Epidermal melanocyte (primary cell): ENCODE measurements around the gene PPM1H.
A peak's percentile ranks its signal among the peaks of the same experiment; 100 is the strongest.
"Not testable (repeated sequence)": the region's sequence is repeated elsewhere in the genome, so short reads cannot be mapped to it uniquely, and the experiment has no call there.

Source experiments
- DNase-seq: peaks from one replicate; pipeline ENCODE4 v3.0.0; 2011; ENCODE audit warnings: low spot score; ENCODE audit not compliant: insufficient read length

The PPM1H gene

DNA sequence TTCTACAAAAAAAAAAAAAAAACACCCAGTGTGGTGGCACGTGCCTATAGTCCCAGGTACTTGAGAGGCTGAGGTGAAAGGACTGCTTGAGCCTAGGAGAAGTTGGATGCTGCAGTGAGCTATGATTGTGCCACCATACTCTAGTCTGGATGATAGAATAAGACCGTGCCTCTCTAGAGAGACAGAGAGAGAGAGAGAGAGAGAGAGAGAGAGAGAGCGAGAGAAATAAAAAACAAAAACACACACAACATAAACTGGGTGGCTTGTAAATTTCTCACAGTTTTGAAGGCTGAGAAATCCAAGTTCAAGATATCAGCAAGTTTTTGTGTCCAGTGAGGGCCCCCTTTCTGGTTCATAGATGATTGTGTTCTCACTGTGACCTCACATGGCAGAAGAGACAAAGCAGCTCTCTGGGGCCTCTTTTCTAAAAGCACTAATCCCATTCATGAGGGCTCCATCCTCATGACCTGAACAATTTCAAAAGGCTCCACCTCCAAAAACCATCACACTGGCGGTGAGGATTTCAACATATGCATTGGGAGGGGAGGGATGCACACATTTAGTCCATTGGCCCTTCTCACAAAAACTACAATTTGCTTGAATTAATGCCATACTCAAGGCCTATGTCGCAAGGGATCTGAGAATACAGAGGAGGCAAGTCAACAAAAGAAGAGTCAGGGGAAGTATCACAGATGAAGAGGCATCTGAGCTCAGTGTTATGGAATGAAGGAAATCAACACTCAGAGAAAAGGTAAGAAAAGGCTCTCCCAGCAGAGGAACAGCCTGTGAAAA is 94.9 kb downstream of the PPM1H start:
- no peak for DNase-seq

DNA sequence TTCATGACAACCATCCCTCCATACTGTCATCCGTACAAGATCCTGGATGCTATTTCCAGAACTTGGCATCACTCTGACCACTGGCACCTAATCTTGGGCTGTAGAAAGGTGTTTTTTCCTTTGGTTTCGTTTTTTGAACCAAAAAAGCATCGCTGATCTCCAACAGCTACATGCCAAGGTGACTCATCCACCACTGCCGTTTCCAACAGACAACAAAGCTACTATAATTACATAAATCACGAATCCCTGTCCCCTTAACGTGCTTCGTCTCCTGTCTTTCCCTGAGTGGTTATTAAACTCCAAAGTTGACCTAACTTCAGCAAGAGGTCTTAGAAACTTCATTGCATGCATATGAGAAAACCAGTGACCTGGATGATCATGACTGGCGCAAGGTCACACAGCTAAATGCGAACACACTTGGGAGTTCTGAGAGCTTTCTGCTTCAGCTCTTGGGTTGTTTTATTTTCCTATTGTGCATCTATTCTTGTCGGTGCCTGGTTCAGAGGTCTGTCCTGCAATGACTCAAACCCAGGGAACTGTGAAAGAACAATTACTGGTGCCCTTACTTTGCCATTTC is 99.9 kb downstream of the PPM1H start:
- DNase-seq: no peak

DNA sequence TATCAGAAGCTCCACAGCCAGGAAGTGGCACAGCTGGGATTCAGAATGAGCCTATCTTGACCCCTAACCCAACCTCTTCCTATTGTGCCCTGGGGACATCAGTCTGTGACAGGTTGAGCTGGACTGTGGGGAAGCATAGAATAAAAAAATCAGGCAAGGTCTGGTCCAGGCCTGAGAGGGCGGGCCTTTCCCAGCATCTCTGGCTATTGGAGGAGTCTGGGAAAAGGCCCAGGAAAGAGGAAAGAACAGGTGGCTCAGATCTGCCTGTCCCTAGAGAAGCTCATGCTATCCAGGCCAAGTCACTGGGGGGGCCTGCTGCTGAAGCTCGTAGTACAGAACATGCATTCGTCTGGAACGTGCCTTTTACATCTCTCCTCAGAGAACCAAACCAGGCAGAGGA is 100.5 kb downstream of the PPM1H start:
- DNase-seq: no peak

DNA sequence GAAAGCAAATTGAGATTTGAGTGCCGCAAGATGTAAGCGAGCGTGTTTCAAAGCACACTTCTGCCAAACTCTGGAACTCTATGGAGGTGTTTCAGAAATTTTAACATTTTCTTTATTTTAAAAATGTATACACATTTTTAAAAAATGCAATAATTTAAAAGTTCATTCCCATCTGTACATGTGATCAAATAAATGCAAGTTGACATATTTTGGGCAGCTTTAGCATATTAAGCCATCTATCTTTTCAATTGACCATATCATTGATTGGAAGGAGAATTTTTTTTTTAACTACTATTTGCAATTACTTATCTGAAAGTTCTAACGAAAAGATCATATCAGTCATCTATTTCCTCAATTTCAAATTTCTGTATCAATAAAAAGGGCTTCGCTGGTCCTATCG is 101.3 kb downstream of the PPM1H start:
- DNase-seq: no peak

DNA sequence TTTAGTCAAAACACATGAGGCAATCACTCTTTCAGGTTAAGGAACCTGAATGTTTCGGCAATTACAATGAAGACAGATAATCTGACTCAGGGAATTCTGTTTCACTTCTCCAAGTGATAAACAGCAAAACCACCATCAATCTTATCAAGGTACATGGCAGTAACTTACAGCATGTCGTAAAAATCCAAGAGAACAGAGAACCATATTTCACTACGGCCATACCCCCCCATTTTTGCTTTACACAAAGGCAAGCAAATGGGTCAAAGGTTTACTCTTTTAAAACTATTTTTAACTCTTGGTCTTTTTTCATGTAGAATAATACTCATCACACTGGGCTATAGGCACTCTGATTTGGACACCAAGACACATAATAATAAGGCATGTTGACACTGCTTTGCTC is 102.4 kb downstream of the PPM1H start:
- DNase-seq: no peak

DNA sequence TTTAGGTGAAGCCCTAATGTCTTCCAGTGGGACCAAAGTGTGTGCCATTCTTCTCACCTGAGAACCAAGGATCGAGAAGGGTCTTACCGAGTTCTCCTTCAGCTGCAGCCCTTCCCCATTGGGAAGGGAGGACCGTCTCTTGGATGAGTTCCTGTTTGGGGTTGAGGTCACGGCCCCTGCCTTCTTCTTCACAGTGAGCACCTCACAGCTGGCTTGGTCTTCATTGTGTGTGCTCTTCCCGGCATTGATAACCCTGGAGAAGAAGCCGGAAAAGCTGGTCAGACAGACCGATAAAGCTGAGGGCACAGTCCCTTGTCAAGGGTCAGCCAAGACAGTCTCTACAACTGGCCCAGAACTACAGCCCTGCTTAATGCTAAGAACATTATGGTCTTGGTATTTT is 102.9 kb downstream of the PPM1H start:
- DNase-seq: no peak

DNA sequence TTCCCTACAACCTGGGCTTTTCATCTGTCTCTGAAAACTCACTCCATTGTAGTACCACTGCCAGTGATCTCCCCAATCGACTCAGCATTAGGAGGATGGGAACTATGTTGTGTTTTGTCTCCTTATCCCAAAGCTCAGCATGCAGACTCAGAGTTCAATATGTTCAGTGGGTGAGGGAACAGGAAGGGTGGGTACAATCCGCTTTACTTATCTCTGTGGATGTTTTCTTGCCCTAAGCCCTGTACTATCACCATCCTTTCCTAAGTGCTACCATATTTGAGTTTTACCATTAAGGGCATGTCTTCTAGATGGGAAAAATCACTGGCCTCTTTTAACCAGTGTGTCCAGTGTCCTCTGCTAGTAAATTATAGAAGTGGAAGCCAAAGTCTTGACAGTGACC is 107.1 kb downstream of the PPM1H start:
- DNase-seq: no peak

DNA sequence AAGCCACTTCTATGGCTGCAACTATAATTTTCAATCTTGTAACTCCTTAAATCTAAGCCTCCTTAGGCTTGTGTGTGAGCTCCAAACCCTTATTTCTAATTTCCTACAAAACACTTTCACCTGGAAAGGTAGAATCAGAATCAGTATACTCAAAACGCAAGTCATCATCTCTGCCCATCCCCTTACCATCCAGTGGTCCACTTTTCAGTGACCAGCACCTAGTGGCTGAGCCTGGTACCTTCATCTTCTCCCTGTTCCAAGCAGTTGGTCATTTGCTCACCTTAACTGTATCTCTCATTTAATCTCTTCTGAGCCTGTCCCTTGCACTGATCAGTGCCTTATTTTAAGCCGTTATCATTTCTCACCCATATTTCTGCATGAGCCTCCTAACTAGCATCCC is 107.9 kb downstream of the PPM1H start:
- no peak for DNase-seq

DNA sequence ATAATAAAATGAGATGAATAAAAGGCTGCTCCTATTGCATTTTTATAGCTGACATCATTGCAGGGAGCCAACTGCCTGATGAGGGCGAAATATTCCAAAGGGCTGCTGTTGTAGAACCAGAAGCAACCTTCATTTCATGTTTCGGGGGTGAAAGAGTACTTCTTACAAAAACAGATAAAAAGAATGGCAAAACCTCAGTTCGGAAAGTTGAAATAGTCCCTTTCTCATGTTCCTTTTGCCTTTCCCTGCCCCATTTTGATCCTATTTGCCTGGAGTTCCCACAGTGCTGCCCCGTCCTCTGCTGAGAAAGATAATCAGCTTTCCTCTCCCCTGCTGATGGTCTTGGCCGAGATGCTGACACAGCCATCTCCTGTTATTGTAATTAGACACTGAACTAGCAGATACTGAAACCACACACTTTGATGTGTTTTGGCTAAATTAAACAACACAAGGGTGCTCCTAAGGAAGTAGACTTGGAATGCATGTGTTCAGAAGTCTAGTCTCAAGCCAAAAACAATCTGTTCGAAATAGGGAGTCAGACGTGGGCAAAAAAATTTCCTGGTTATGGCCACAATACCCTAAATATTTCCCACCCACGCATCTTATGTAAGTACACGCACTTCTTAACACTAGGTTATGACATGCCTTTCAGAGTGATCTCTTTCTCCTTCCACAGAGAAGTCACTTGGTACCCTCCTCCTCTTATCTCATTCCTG is 117.2 kb downstream of the PPM1H start:
- DNase-seq: no peak

DNA sequence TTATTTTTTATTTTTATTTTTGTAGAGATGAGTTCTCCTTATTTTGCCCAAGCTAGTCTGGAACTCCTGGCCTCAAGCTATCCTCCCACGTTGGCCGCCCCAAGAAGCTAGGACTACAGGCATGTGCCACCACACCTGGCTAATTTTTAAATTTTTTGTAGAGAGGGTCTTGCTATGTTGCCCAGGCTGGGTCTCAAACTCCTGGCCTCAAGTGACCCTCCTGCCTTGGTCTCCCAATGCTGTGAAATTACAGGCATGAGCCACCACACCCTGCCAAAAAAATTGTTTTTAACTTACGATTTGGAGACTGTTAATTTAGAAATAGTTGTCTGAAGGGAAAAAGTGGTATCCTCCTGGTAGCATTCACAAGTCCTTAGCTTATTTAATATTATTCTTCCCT is 120.7 kb downstream of the PPM1H start:
- DNase-seq: no peak

DNA sequence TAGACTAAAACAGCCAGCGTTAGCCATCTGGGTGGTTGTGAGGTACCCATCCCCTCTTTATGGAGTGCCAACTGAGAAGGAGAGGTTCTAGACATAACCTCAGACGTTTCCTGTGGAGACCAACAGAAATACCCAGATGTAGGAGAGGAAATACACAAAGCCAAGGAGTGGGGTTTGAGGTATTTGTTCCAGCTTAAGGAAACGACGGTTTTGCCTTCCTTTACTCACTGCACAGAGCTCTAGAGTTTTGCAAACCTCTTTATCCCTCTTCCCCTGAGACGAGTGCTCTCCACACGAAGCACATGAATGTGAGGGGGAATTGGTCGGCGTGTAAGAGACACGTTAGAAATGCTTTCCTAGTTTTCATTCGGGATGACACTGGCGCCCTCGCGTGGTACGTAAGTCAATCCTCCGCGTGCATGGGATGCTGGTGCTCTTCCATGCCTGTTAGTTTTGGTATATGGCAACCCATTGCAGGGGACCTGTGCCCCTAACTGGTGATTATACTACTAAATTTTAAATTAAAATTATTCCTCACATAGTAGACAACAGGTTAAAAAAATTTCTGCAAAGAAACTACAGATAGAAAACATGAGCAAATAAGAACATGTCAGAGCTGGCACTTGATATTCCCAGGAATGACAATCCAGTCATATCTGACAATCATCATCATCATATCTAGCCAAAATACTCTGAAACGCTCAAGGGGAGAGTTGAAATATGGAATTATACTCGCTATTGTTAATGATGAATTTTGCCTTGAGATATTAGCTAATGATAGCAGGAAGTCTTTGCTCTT is 121.7 kb downstream of the PPM1H start:
- peak; percentile 69 for DNase-seq

DNA sequence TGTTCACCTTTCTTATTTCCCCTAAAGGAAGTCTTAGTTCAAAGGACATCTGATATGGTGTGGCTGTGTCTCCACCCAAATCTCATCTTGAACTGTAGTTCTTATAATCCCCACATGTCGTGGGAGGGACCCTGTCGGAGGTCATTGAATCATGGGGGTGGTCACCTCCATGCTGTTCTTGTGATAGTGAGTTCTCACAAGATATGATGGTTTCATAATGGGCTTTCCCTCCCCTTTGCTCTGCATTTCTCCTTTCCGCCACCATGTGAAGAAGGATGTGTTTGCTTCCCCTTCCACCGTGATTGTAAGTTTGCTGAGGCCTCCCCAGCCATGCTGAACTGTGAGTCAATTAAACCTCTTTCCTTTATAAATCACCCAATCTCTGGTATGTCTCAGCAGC is 123.5 kb downstream of the PPM1H start:
- DNase-seq: not testable (repeated sequence)

DNA sequence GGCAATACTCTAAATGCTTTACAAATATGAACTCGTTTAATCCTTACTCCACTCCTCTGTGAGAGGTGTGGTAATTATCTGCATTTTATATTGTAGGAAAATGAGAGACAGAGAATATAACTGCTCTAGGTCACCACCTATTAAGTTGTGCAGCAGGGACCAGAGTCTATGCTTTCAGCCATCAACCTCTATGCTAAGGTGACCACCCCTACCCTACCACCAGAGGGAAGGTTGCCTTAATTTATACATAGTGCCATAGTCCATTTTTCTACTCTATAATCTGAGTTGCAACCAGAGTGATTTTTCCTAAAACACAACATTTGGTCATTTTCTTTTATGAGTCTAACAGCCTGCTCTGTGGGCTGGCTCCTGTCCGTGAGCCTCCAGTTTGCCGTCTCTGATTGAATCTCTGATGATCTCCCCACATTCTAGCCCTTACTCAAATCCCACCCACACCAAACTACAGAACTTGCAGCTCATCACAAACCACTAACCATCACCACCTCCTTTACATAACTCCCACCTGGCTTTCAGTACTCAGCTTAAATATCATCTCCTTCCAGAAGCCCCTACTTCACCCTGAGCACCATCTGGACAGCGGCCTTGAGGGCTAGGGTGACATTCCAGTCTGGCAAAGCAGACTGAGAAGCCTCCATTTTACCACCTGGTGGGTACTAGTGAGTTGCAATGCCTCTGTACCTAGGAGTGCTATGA is 126.6 kb downstream of the PPM1H start:
- DNase-seq: no peak

DNA sequence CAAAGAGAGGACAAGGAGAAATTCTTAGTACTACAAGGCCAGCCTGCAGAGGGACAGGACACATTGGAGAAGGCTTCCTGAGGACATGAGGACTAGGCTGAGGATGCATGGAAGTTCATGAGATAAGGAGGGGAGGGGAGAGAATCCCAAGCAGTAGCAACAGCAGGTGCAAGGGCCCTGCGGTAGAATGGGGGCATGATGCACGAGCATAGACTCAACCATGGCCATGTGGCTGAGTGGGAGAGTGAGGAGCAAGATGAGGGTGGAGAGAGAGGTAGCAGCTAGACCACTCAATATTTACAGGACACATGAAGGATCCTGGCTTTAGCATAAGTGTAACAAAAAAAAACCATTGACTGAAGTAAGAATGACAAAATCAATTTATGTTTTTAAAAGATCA is 128.1 kb downstream of the PPM1H start:
- DNase-seq: no peak

DNA sequence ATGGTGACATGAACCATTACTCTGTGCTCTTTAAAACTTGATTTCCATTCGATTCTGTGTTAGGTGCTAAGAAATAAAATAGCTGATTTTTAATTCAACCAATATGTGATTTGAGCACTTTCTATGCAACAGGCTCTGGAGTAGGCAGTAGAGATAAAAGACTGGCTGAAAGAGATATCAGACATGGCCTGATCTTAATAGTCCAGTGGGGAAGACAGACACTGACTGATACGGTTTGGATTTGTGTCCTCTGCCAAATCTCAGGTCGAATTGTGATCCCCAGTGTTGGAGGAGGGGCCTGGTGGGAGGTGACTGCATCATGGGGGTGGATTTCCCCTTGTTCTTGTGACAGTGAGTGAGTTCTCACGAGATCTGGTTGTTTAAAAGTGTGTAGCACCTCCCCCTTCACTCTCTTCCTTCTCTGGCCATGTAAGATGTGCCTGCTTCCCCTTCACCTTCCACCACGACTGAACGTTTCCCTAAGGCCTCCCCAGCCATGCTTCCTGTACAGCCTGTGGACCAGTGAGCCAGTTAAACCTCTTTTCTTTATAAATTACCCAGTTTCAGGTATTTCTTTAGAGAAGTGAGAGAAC is 128.6 kb downstream of the PPM1H start:
- DNase-seq: no peak

DNA sequence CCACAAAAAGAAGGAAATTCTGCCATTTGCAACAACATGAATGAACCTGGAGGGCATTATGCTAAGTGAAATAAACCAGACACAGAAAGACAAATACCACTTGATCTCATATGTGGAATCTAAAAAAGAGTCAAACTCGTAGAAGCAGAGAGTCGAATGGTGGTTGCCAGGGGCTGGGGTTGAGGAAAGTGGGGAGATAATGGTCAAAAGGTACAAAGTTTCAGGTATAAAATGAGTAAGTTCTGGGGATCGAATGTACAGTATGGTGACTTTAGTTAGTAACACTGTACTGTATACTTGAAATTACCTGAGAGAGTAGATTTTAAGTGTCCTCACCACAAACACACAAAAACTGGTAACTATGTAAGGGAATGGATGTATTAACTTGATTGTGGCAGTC is 129.4 kb downstream of the PPM1H start:
- DNase-seq: no peak

DNA sequence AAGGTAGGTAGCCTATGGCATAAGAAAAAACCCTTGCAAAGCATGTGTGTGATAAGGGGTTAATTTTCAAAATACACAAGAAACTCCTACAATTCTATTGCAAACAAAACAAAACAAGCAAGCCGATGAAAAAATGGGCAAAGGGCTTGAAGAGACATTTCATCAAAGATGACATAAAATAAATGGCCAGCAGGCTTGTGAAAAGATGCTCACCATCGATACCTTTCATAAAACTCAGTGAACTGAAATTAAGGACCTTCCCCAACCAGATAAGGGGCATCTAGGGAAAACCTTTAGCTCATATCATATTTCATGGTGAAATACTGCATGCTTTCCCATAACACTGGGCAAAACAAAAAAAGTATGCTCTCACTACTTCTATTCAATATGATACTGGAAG is 131.2 kb downstream of the PPM1H start:
- DNase-seq: no peak

DNA sequence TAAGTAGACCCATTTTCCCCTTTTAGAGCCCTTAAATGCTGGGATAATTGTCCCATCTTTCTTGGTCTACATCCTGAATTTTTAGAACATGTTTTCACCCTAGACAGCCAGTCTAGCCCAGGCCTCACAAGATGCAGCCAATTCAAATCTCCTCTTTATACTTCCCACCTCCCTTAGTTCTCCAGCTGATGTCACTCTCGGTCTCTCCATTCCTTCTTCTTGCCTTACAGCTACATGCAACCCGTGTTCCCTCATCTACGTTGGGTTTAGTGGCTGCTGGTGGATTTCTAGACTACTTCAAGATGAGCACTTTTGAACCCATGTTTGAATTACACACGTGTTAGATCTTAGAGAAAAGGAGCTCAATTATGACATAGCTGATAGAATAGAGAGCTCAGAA is 132.0 kb downstream of the PPM1H start:
- DNase-seq: no peak

DNA sequence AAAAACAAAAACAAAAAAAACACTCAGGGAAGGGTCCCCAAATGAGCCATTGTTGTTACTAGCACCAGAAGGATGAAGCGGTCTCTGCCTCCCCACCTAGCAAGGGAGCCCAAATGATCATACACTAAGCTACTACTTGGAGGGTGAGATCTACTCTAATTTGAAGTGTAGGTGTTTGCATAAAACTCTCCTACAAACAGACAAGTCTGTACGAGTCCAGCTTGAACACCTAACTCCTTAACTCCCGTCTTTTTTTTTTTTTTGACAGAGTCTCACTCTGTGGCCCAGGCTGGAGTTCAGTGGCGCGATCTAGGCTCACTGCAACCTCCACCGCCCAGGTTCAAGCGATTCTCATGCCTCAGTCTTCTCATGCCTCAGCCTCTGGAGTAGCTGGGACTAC is 132.6 kb downstream of the PPM1H start:
- DNase-seq: no peak

DNA sequence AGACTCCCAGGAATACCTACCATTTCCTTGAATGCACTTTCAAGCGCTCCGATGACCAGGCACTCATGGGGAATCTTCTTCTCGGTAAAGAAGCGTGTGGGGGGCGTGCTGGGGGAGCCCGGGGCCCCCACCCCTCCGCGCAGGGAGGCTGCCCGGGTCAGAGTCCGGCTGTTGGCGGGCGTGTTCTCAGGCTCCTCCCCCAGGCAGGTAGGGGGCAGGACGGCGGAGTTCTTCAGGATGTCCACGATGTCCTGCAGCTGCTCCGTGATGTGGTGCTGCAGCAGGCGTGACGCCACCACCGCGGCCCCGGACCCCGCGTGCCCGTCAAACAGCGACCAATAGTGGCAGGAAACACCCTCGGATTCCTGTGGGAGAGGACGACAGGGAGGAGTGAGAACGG is 133.2 kb downstream of the PPM1H start:
- no peak for DNase-seq
